Omental fat pad (tissue), 4 donors: ENCODE data around the gene KRT15. TPM values are rescaled to one million over a fixed set of nuclear protein-coding genes. Genes with fewer than 3 reads are reported as not detected.

ENCODE experiments used
- ATAC-seq: fragments of 150-250 bp; one replicate; pipeline ENCODE4 v1.9.1; 2016; ENCODE audit warnings: mild to moderate bottlenecking, moderate library complexity; ENCODE audit not compliant: low FRiP score
- DNase-seq: peaks from one replicate; pipeline ENCODE4 v3.0.0-alpha.2; 2019; ENCODE audit warnings: low spot score
- CTCF ChIP-seq, 3 donors: fragments of 450-650 bp; IDR thresholded peaks; one replicate each; pipeline ENCODE4 v1.5.1; 2016 to 2017; ENCODE audit warnings: antibody characterized with exemption in 3 of 3, mild to moderate bottlenecking in 3 of 3, moderate library complexity in 2 of 3
- total RNA-seq, 4 donors: library from RNA; depleted of rRNA; stranded (reverse); fragments of >200 nt; gene quantifications; one replicate each; pipeline ENCODE4 v1.1.0, GENCODE V29; 2016

Gene KRT15
- 1 to 10 TPM in 2 of 4 donors, under 1 TPM in 1, not detected in 1; 0.31 to 2.5 (median 1.8) TPM for total RNA-seq

- TF ChIP-seq CTCF (IDR thresholded peaks at IDR 0.05) = no peak
- no peak for ATAC-seq
- no peak for DNase-seq
These were observed at the start of gene KRT15 for GRCh38 chr17:41518789-41519449. TSS of gene KRT15 (minus strand) at chr17:41518890. CDS start at chr17:41518827, 63 bp downstream.

GRCh38 chr17:41567317-41567716, 48.6 kb upstream of the KRT15 start:
- TF ChIP-seq CTCF (IDR thresholded peaks at IDR 0.05) = no peak
- ATAC-seq (no peak), DNase-seq (no peak)

GRCh38 chr17:41565338-41565737, 46.6 kb upstream of the KRT15 start:
- no peak for DNase-seq
- TF ChIP-seq CTCF (IDR thresholded peaks at IDR 0.05) = no peak
- no peak for ATAC-seq

- ATAC-seq (no peak), DNase-seq (no peak)
- no peak for TF ChIP-seq CTCF (IDR thresholded peaks at IDR 0.05)
These were observed 45.0 kb upstream of the KRT15 start for GRCh38 chr17:41563607-41564170.

GRCh38 chr17:41561554-41561953, 42.9 kb upstream of the KRT15 start:
- ATAC-seq (no peak), DNase-seq (no peak)
- no peak for TF ChIP-seq CTCF (IDR thresholded peaks at IDR 0.05)

GRCh38 chr17:41559548-41559947, 40.9 kb upstream of the KRT15 start:
- peak; percentile 72 for ATAC-seq
- DNase-seq = no peak
- no peak for TF ChIP-seq CTCF (IDR thresholded peaks at IDR 0.05)

GRCh38 chr17:41556931-41557330, 38.2 kb upstream of the KRT15 start:
- no peak for TF ChIP-seq CTCF (IDR thresholded peaks at IDR 0.05)
- DNase-seq = no peak
- no peak for ATAC-seq
